Neuronal stem cell (in vitro differentiated cells): Measurements from ENCODE around the gene KLHL4.
"Not testable (repeated sequence)": the region's sequence is repeated elsewhere in the genome, so short reads cannot be mapped to it uniquely, and the experiment has no call there.

Experiments
- DNase-seq: peaks from one replicate; pipeline ENCODE4 v3.0.0-alpha.2; 2013; ENCODE audit warnings: low spot score
- H2AFZ ChIP-seq: one replicate; pipeline ENCODE4 v1.6.1; 2013; ENCODE audit warnings: mild to moderate bottlenecking, low read length, inconsistent platforms
- H2AK5ac ChIP-seq: 2 replicates; pipeline ENCODE4 v1.6.1; 2013; ENCODE audit warnings: low read depth, mild to moderate bottlenecking, inconsistent platforms, low read length, moderate library complexity, mixed read lengths
- H2BK120ac ChIP-seq: 2 replicates; pipeline ENCODE4 v1.6.1; 2013; ENCODE audit warnings: low read depth, mild to moderate bottlenecking, inconsistent platforms, low read length, moderate library complexity, mixed read lengths
- H2BK12ac ChIP-seq: one replicate; pipeline ENCODE4 v1.6.1; 2013; ENCODE audit warnings: low read length, inconsistent platforms
- H2BK15ac ChIP-seq: 2 replicates; pipeline ENCODE4 v1.6.1; 2013; ENCODE audit warnings: mild to moderate bottlenecking, low read length, inconsistent platforms, mixed read lengths
- H2BK5ac ChIP-seq: one replicate; pipeline ENCODE4 v1.6.1; 2013; ENCODE audit warnings: inconsistent platforms, mild to moderate bottlenecking, low read length, moderate library complexity
- H3K14ac ChIP-seq: one replicate; pipeline ENCODE4 v1.6.1; 2013; ENCODE audit warnings: low read length, inconsistent platforms
- H3K18ac ChIP-seq: 2 replicates; pipeline ENCODE4 v1.6.1; 2013; ENCODE audit warnings: low read length, inconsistent platforms
- H3K23ac ChIP-seq: 2 replicates; pipeline ENCODE4 v1.6.1; 2013; ENCODE audit warnings: low read depth, mild to moderate bottlenecking, mixed read lengths, low read length, inconsistent platforms; ENCODE audit not compliant: poor library complexity
- H3K27ac ChIP-seq: replicated peaks from 3 replicates; pipeline ENCODE4 v1.5.1; 2013; ENCODE audit warnings: low read length, inconsistent platforms
- H3K27me3 ChIP-seq, 3 experiments: 2 replicates each; pipeline ENCODE4 v1.6.1; 2013; ENCODE audit warnings: low read length in 3 of 3, mild to moderate bottlenecking in 2 of 3, inconsistent platforms in 1 of 3, low read depth in 1 of 3, mixed read lengths in 1 of 3, moderate library complexity in 1 of 3; ENCODE audit not compliant: control insufficient read depth in 3 of 3, insufficient read depth in 3 of 3
- H3K36me3 ChIP-seq, 2 donors: replicated peaks in 1 of 2; 2 replicates each; pipeline ENCODE4 v1.6.1; 2013; ENCODE audit warnings: low read length in 2 of 2; ENCODE audit not compliant: control insufficient read depth in 2 of 2, insufficient read depth in 2 of 2
- H3K4ac ChIP-seq: 2 replicates; pipeline ENCODE4 v1.6.1; 2013; ENCODE audit warnings: inconsistent platforms, mild to moderate bottlenecking, low read length, moderate library complexity
- H3K4me1 ChIP-seq, 2 donors: 1 replicate in 1 of 2; 2 replicates in 1 of 2; pipeline ENCODE4 v1.6.1; 2013; ENCODE audit warnings: low read length in 2 of 2, low read depth in 1 of 2; ENCODE audit not compliant: control insufficient read depth in 2 of 2, insufficient read depth in 1 of 2
- H3K4me2 ChIP-seq: one replicate; pipeline ENCODE4 v1.6.1; 2013; ENCODE audit warnings: mild to moderate bottlenecking, low read length, inconsistent platforms; ENCODE audit not compliant: insufficient read depth, poor library complexity, severe bottlenecking
- H3K4me3 ChIP-seq, 2 donors: 2 replicates each; pipeline ENCODE4 v1.5.1; 2013; ENCODE audit warnings: low read length in 2 of 2, mild to moderate bottlenecking in 2 of 2, inconsistent platforms in 1 of 2, moderate library complexity in 1 of 2
- H3K79me1 ChIP-seq: one replicate; pipeline ENCODE4 v1.6.1; 2013; ENCODE audit warnings: low read depth, mild to moderate bottlenecking, inconsistent platforms, low read length, moderate library complexity
- H3K9ac ChIP-seq: one replicate; pipeline ENCODE4 v1.6.1; 2013; ENCODE audit warnings: mild to moderate bottlenecking, low read depth, low read length, inconsistent platforms; ENCODE audit not compliant: poor library complexity
- H3K9me3 ChIP-seq, 2 donors: replicated peaks in 1 of 2; 2 replicates each; pipeline versions ENCODE3 to v1.6.1; 2013; ENCODE audit warnings: low read length in 2 of 2, mild to moderate bottlenecking in 2 of 2, inconsistent platforms in 1 of 2, low read depth in 1 of 2, mixed read lengths in 1 of 2, moderate library complexity in 1 of 2; ENCODE audit not compliant: control insufficient read depth in 2 of 2, insufficient read depth in 1 of 2
- H4K8ac ChIP-seq: one replicate; pipeline ENCODE4 v1.6.1; 2013; ENCODE audit warnings: low read depth, mild to moderate bottlenecking, inconsistent platforms, low read length, moderate library complexity
- H4K91ac ChIP-seq: one replicate; pipeline ENCODE4 v1.6.1; 2013; ENCODE audit warnings: low read length, low read depth, mild to moderate bottlenecking, inconsistent platforms; ENCODE audit not compliant: poor library complexity
- WGBS, 2 donors: extraction: QIAGEN DNeasy Blood & Tissue Kit; methylation state at CpG; one replicate each; pipeline ENCODE4 v1.1.7; 2013; ENCODE audit warnings: missing lambda C conversion rate in 2 of 2, mixed read lengths in 1 of 2; ENCODE audit not compliant: insufficient read length in 2 of 2, insufficient replicate concordance in 1 of 2; ENCODE audit errors: extremely low coverage in 2 of 2; 5-methylcytosine and 5-hydroxymethylcytosine counted together

Gene KLHL4

GRCh38 chrX:87634361-87634760, 116.8 kb downstream of the KLHL4 start:
- Histone ChIP-seq H2BK5ac (no peak overlapping the region), H2BK12ac (no peak overlapping the region), H4K8ac (no peak overlapping the region), H2AK5ac (no peak overlapping the region), H2AFZ (no peak overlapping the region), H4K91ac (no peak overlapping the region), H3K4ac (no peak overlapping the region), H3K18ac (no peak overlapping the region), H2BK15ac (no peak overlapping the region), H3K27ac (no peak overlapping the region), H3K79me1 (no peaks in the 10 kb centered on the region), H3K27me3 (no peaks in the 10 kb centered on the region), H3K14ac (no peak overlapping the region), H3K9ac (no peak overlapping the region), H3K4me3 (no peak overlapping the region), H3K23ac (no peak overlapping the region), H3K4me2 (no peak overlapping the region), H3K36me3 (no peaks in the 10 kb centered on the region), H3K9me3 (no peaks in the 10 kb centered on the region), H3K4me1 (no peaks in the 10 kb centered on the region), H2BK120ac (no peak overlapping the region)
- no peak for DNase-seq
- WGBS, 2 donors: no CpG with 5 or more reads among the region's 3 CpGs

- H2BK12ac ChIP-seq: no peak overlapping the region
- H3K4me1 ChIP-seq: no peaks in the 10 kb centered on the region
- no peaks in the 10 kb centered on the region for H3K79me1 ChIP-seq
- no peak overlapping the region for H3K4me2 ChIP-seq
- H2BK120ac ChIP-seq: no peak overlapping the region
- no CpG with 5 or more reads among the region's 3 CpGs for WGBS, 2 donors
- no peak overlapping the region for H4K91ac ChIP-seq
- no peak overlapping the region for H3K4ac ChIP-seq
- H3K9me3 ChIP-seq: no peaks in the 10 kb centered on the region
- H2AK5ac ChIP-seq: no peak overlapping the region
- no peak overlapping the region for H3K27ac ChIP-seq
- H2BK5ac ChIP-seq: no peak overlapping the region
- no peak overlapping the region for H3K14ac ChIP-seq
- no peaks in the 10 kb centered on the region for H3K36me3 ChIP-seq
- H4K8ac ChIP-seq: no peak overlapping the region
- H2AFZ ChIP-seq: peak overlapping the region; percentile 40
- DNase-seq: no peak
- peak overlapping the region; percentile 64 for H3K18ac ChIP-seq
- no peak overlapping the region for H2BK15ac ChIP-seq
- no peak overlapping the region for H3K4me3 ChIP-seq
- no peak overlapping the region for H3K23ac ChIP-seq
- no peaks in the 10 kb centered on the region for H3K27me3 ChIP-seq
- no peak overlapping the region for H3K9ac ChIP-seq
These were observed 118.9 kb downstream of the KLHL4 start for GRCh38 chrX:87636533-87636932.

GRCh38 chrX:87641439-87641838, 123.8 kb downstream of the KLHL4 start:
- not testable (repeated sequence) for H2BK15ac ChIP-seq, H2BK5ac ChIP-seq, H3K14ac ChIP-seq, DNase-seq, H3K4ac ChIP-seq, H3K18ac ChIP-seq, H3K9ac ChIP-seq, H3K79me1 ChIP-seq, H4K8ac ChIP-seq, H2BK120ac ChIP-seq, H3K4me2 ChIP-seq, H3K4me3 ChIP-seq, H3K27me3 ChIP-seq, H4K91ac ChIP-seq, H2AK5ac ChIP-seq, H3K4me1 ChIP-seq, H2BK12ac ChIP-seq, H3K23ac ChIP-seq, H2AFZ ChIP-seq, H3K9me3 ChIP-seq, H3K36me3 ChIP-seq, H3K27ac ChIP-seq
- no CpG with 5 or more reads among the region's 4 CpGs for WGBS, 2 donors

- Histone ChIP-seq H2BK120ac (no peak overlapping the region), H3K14ac (no peak overlapping the region)
These were observed 144.2 kb downstream of the KLHL4 start for GRCh38 chrX:87661761-87662160.

More at GRCh38 chrX:87661761-87662160, 144.2 kb downstream of the KLHL4 start:
- no peak for DNase-seq
- Histone ChIP-seq H3K4ac (no peak overlapping the region), H2BK5ac (no peak overlapping the region), H3K36me3 (no peaks in the 10 kb centered on the region), H4K91ac (no peak overlapping the region), H3K27ac (no peak overlapping the region), H2AFZ (no peak overlapping the region), H4K8ac (no peak overlapping the region), H3K4me2 (no peak overlapping the region), H3K4me3 (no peak overlapping the region), H3K79me1 (no peaks in the 10 kb centered on the region), H2AK5ac (no peak overlapping the region), H2BK12ac (no peak overlapping the region), H3K27me3 (no peaks in the 10 kb centered on the region), H3K9me3 (no peaks in the 10 kb centered on the region), H3K9ac (no peak overlapping the region), H3K18ac (no peak overlapping the region), H3K23ac (no peak overlapping the region), H2BK15ac (no peak overlapping the region), H3K4me1 (no peaks in the 10 kb centered on the region)
- WGBS, 2 donors: no CpG with 5 or more reads among the region's 6 CpGs
